ENCODE results near the gene AOAH.

Gene AOAH

GRCh38 chr7:36626111-36626510 is 98.2 kb downstream of the AOAH start:
- no peak for DNase-seq

- DNase-seq, result peak; percentile 8
These were observed 99.0 kb downstream of the AOAH start for GRCh38 chr7:36625247-36625646.

GRCh38 chr7:36623247-36623646 is 101.0 kb downstream of the AOAH start:
- no peak for DNase-seq

GRCh38 chr7:36621396-36621795 is 102.9 kb downstream of the AOAH start:
- no peak for DNase-seq

- no peak for DNase-seq
These were observed 104.1 kb downstream of the AOAH start for GRCh38 chr7:36620166-36620708.

GRCh38 chr7:36617408-36617807 is 106.9 kb downstream of the AOAH start:
- DNase-seq, result no peak

GRCh38 chr7:36615852-36616540 is 108.3 kb downstream of the AOAH start:
- no peak for DNase-seq

- no peak for DNase-seq
These were observed 109.3 kb downstream of the AOAH start for GRCh38 chr7:36614959-36615358.

- no peak for DNase-seq
These were observed 111.2 kb downstream of the AOAH start for GRCh38 chr7:36613031-36613614.

- no peak for DNase-seq
These were observed 112.6 kb downstream of the AOAH start for GRCh38 chr7:36611703-36612102.

GRCh38 chr7:36607721-36608095 is 116.6 kb downstream of the AOAH start:
- no peak for DNase-seq

GRCh38 chr7:36606976-36607720 is 117.1 kb downstream of the AOAH start:
- no peak for DNase-seq

GRCh38 chr7:36606153-36606975 is 117.9 kb downstream of the AOAH start:
- no peak for DNase-seq

- DNase-seq, result no peak
These were observed 118.8 kb downstream of the AOAH start for GRCh38 chr7:36605261-36606051.

GRCh38 chr7:36604806-36605205 is 119.5 kb downstream of the AOAH start:
- DNase-seq, result peak; percentile 20

- no peak for DNase-seq
These were observed 121.1 kb downstream of the AOAH start for GRCh38 chr7:36602934-36603887.

GRCh38 chr7:36602511-36602910 is 121.8 kb downstream of the AOAH start:
- no peak for DNase-seq

- DNase-seq, result no peak
These were observed 122.7 kb downstream of the AOAH start for GRCh38 chr7:36601601-36602000.

- peak; percentile 48 for DNase-seq
These were observed 123.3 kb downstream of the AOAH start for GRCh38 chr7:36600869-36601530.

- DNase-seq, result no peak
These were observed 124.0 kb downstream of the AOAH start for GRCh38 chr7:36600314-36600682.
